CD4-positive, alpha-beta T cell treated with Interleukin-1 beta for 1 hour (primary cell): ENCODE results near the gene ANKRD9.

ENCODE experiments used
- DNase-seq, 2 donors: peaks; one replicate each; pipeline ENCODE4 v3.0.0-alpha.2; 2020 to 2022

The ANKRD9 gene

DNA sequence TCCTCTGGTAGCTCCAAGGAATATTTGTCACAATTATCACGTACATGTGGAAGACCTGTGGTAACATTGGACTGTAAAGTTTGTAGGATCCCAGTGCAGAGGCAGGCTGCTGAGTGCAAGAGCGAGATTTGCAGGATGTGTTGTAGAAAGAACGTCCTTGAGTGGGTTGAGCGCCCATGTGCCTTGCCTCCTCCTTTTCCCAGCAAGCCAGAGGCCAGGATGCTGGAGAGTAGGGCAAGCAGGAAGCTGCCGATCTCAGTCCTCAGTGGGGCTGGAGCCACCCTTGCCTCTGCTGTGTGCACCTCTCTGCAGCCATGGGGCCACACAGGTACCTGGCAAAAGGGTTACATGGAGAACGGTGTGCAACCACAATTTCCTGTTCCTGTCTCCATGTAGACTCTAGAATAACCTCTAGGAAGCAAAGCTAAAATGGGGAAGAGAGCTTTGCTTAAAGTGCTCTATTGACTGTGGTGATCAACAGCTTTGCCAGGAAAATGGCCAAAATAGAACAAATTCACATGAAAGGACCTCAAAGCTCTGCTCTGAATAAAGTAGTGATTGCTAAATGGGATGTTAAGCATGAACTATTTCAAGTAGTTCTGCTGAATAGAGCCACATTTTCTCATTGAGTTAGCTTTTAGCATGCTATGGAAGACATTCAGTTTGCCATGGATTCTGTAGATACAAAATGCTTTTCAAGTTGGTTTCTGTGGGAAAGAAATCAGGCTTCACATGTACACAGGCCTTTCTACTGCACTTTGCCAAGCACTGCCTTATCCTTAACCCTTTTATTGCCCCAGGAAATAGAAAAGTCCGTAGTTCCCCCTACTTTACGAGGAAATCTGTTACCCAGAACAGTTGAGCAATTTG, 37.4 kb downstream of the ANKRD9 start:
- no peak for DNase-seq

DNA sequence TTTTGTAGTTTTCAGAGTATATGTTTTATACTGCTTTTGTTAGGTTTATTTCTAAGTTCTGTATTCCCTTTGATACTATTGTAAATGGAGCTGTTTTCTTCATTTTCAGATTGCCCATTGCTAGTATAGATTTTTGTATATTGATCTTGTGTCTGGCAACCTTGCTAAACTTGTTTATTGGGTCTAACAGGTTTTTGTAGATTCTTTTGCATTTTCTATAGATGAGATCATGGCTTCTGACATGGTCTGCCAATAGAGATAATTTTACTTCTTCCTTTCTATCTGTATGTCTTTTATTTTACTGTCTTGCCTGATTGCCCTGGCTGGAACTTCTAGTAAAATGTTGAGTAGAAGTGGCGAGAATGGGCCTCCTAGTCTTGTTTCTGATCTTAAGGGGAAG, 40.3 kb downstream of the ANKRD9 start:
- no peak for DNase-seq

DNA sequence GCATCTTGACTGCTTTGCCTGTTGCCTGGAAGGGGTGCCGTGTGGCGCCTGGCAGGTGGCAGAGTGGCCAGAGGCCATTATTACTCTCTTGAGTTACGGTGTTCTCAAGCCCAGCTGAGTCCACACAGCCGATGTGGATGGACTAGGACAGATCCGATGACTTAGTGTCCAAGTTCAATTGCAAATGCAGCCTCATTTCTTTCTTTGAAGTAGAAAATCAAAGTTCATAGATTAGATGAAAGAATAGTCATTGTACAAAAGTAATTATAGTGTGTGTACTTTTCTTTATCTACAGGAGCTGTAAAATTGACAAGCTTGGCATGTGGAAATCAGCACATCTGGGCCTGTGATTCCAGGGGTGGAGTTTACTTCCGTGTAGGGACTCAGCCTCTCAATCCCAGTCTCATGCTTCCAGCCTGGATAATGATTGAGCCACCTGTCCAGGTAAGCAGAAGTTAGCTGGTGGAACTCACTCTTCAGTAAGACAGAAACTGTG, 44.7 kb downstream of the ANKRD9 start:
- no peak for DNase-seq

DNA sequence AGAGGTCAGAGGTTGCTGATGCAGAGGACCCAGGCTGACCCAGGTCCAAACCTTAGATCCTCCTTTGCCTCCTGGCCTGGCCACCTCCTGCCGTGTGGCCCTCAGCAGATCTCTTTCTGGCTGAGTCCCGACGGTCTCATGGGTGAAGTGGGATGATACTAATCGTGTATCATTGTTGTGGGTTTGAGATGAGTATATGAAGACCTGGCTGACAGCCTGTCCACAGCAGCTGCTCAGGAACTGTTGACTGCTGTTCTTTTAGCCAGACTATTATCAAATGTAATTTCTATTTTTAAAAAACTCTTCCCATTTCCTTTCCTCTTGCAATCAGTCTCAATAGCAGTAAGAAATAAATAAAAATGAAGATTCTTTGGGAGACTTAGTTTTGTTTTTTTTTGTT, 45.6 kb downstream of the ANKRD9 start:
- no peak for DNase-seq

DNA sequence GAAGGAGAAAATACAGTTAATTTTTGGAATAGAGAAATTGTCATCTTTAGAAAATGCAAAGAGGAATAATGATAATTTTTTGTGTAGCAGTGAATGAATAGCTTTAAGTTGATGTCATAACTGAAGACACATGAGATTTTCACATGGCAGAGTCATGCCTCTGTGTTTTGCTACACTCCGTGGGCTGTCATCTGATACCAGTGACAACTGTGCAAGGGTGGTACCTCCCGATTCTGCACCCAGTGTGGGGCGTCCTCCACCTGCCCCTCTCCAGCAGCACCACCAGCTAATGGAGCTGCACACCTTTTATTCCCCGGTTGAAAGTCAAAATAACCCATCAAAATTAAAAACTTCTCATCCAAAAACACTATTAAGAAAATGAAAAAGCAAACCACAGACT, 47.2 kb downstream of the ANKRD9 start:
- DNase-seq, result no peak

DNA sequence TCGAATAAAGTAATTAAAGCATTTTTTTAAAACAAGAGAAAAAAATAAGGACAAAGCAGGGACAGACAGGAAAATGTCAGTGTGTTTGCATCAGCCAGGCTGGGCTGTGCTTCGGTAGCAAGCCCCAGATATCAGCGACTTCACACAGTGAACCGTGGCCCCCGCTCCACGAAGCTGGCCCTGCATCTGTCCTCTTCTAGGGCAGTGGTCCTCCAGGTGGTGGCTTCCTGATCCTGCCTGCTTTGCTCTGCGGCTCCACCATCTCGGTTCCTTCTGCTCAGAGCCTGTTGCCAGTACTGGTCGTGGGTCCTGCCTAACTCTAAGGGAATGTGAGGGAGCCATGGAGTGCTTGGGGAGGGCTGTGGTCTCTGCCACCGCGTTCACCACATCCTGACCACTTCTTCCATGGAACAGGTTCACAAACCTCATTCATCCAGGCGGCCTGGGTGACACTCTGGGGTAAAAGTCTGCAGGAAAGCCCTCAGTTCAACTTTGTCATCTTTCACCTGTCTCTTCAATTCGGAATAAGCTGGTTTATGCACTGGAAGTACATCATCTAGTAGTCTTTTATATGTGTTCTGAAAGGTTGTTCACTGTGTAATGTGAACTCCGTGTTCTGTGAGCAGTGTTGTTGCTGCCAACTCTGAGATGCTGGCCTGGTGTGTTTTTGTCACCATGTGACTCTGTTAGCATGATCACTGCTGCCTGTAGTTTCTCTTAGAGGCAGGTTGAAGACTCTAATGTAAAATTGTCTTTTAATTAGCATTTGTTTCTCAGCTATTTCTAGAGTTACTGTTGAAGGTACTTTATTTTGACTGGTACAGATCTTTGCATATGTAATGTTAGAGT, 47.9 kb downstream of the ANKRD9 start:
- DNase-seq, result no peak

DNA sequence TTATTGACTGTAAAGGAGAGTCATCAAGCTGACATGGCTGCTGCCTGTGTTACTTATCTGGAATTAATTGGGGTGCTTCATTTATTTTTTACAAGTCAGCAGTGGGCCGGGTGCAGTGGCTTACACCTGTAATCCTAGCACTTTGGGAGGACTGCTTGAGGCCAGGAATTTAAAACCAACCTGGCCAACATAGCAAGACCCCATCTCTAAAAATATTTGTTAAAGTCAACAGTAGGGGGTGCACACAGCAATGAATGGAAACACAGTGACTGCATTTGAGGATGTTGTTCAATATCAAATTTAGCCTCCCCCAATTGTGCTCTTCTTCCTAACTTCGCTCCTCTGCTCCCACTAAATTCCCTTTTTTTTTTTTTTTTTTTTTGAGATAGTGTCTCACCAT, 52.1 kb downstream of the ANKRD9 start:
- no peak for DNase-seq

DNA sequence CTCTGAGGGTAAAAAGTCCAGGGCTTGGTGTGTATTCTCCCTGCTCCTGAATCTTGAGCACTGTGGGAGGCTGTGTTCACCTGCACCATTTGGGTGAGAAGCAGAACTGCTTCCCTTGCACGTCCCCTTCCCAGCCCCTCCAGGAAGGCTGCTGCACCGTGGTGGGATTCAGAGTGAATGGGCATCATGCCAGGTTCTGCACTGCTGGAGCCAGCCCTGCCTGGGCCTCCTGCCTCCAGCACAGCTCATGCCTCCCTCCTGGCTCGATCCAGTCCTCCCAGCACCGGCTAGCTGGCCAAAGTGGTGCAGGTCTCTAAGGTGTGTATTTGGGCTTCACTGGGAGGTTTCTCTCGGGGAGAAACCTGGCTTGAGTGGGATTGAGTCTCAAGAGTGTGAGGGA, 54.9 kb downstream of the ANKRD9 start:
- DNase-seq, result no peak

DNA sequence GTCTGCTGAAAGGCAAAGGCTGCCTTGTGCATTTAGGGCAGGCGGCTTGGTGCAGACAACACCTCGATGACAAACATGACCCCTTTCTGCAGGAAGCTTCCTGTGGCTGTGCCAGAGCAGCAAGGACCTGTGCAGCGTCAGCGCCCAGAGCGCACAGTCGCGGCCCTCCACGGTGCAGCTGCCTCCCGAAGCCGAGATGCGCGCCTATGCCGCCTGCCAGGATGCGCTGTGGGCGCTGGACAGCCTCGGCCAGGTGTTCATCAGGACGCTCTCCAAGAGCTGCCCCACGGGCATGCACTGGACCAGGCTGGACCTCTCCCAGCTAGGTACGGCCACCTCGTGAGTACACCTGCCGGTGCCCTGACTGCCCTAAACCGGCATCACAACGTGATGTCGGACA, 57.3 kb downstream of the ANKRD9 start:
- no peak for DNase-seq
